Breast epithelium (tissue), 3 donors: ENCODE results near the gene SMIM30.

Experiments used
- CTCF ChIP-seq, 3 donors: fragments of 450-650 bp; IDR thresholded peaks; one replicate each; pipeline ENCODE4 v1.5.1; 2016 to 2017; ENCODE audit warnings: antibody characterized with exemption in 3 of 3, mild to moderate bottlenecking in 3 of 3, moderate library complexity in 3 of 3
- POLR2A ChIP-seq: fragments of 450-650 bp; IDR thresholded peaks from one replicate; pipeline ENCODE4 v1.6.1; 2016; ENCODE audit warnings: antibody characterized with exemption, mild to moderate bottlenecking, moderate library complexity
- POLR2AphosphoS5 ChIP-seq, 3 donors: sonication (generic); formaldehyde crosslinking; IDR thresholded peaks; one replicate each; pipeline ENCODE4 v1.6.1; 2017; ENCODE audit warnings: antibody characterized with exemption in 3 of 3

GRCh38 chr7:113083816-113084495, 34.4 kb downstream of the SMIM30 start:
- TF ChIP-seq POLR2A, result no peak
- TF ChIP-seq CTCF (IDR thresholded peaks at IDR 0.05), result no peak
- TF ChIP-seq POLR2AphosphoS5 (IDR thresholded peaks at IDR 0.05), result no peak
